ENCODE measurements around the gene CFAP100. TPM values are rescaled to one million over a fixed set of nuclear protein-coding genes. Genes with fewer than 3 reads are reported as not detected.

The CFAP100 gene
- total RNA-seq, 3 donors from 2014 or later, result not detected

- no peak for TF ChIP-seq CTCF (IDR thresholded peaks at IDR 0.05)
- H3K4me1 ChIP-seq (ENCODE audit: low read depth), result no peaks in the 10 kb centered on the region
- intact Hi-C loops (cut with DNase I, micrococcal nuclease), result no loop called here
- H3K36me3 ChIP-seq (ENCODE audit: low read depth), result no peaks in the 10 kb centered on the region
- ATAC-seq, result no peak
- H3K4me3 ChIP-seq, result no peak overlapping the region
- peak in 1 of 3 donors; percentile 29 for DNase-seq
- no peaks in the 10 kb centered on the region for H3K9me3 ChIP-seq
Observed at GRCh38 chr3:126347543-126348161, 47.1 kb upstream of the CFAP100 start.

- no peak for TF ChIP-seq CTCF (IDR thresholded peaks at IDR 0.05)
- no peaks in the 10 kb centered on the region for H3K9me3 ChIP-seq
- intact Hi-C loops (cut with DNase I, micrococcal nuclease), result no loop called here
- H3K4me1 ChIP-seq (ENCODE audit: low read depth), result no peaks in the 10 kb centered on the region
- no peak for DNase-seq
- no peaks in the 10 kb centered on the region for H3K36me3 ChIP-seq (ENCODE audit: low read depth)
- no peak overlapping the region for H3K4me3 ChIP-seq
- no peak for ATAC-seq
Observed at GRCh38 chr3:126348308-126348920, 46.3 kb upstream of the CFAP100 start.

GRCh38 chr3:126349071-126349470 lies 45.6 kb upstream of the CFAP100 start:
- ATAC-seq (no peak), DNase-seq (peak in 1 of 3 donors; percentile 25)
- TF ChIP-seq CTCF (IDR thresholded peaks at IDR 0.05), result no peak
- intact Hi-C loops (cut with DNase I, micrococcal nuclease), result no loop called here
- no peak overlapping the region for H3K4me3 ChIP-seq
- no peaks in the 10 kb centered on the region for H3K9me3 ChIP-seq
- H3K4me1 ChIP-seq (ENCODE audit: low read depth), result no peaks in the 10 kb centered on the region
- H3K36me3 ChIP-seq (ENCODE audit: low read depth), result no peaks in the 10 kb centered on the region

- no peak overlapping the region for H3K4me3 ChIP-seq
- H3K36me3 ChIP-seq (ENCODE audit: low read depth), result no peaks in the 10 kb centered on the region
- no peak for ATAC-seq
- no peaks in the 10 kb centered on the region for H3K9me3 ChIP-seq
- TF ChIP-seq CTCF (IDR thresholded peaks at IDR 0.05), result no peak
- intact Hi-C loops (cut with DNase I, micrococcal nuclease), result no loop called here
- H3K4me1 ChIP-seq (ENCODE audit: low read depth), result no peaks in the 10 kb centered on the region
- peak in 1 of 3 donors; percentile 19 for DNase-seq
Observed at GRCh38 chr3:126349611-126350501, 44.9 kb upstream of the CFAP100 start.

GRCh38 chr3:126350502-126351085 lies 44.1 kb upstream of the CFAP100 start:
- Histone ChIP-seq H3K4me1 (ENCODE audit: low read depth) (peaks cover 4% of the 10 kb centered on the region), H3K4me3 (no peak overlapping the region), H3K36me3 (ENCODE audit: low read depth) (no peaks in the 10 kb centered on the region), H3K9me3 (no peaks in the 10 kb centered on the region)
- no peak for TF ChIP-seq CTCF (IDR thresholded peaks at IDR 0.05)
- ATAC-seq, result no peak
- intact Hi-C loops (cut with DNase I, micrococcal nuclease), result no loop called here
- DNase-seq, result peak in 1 of 3 donors; percentile 15

Data from mucosa of descending colon (tissue), 3 donors.